Uterus (tissue), 4 donors: ENCODE data around the gene MXRA8. TPM values are rescaled to one million over a fixed set of nuclear protein-coding genes. Genes with fewer than 3 reads are reported as not detected.

Experiments used
- DNase-seq, 2 donors: peaks; one replicate each; pipeline ENCODE4 v3.0.0-alpha.2; 2019 to 2020
- H3K27ac ChIP-seq, 2 donors: fragments of 200-600 bp; sonication (generic); 1 replicate in 1 of 2; 2 replicates in 1 of 2; pipeline ENCODE4 v1.5.1; 2016 to 2018
- H3K27me3 ChIP-seq, 2 donors: fragments of 200-600 bp; sonication (generic); one replicate each; pipeline ENCODE4 v1.5.1; 2018 to 2019; ENCODE audit warnings: control low read depth in 1 of 2
- H3K36me3 ChIP-seq, 2 donors: fragments of 200-600 bp; sonication (generic); one replicate each; pipeline ENCODE4 v1.5.1; 2019; ENCODE audit warnings: control low read depth in 1 of 2
- H3K4me1 ChIP-seq, 2 donors: fragments of 200-600 bp; sonication (generic); one replicate each; pipeline ENCODE4 v1.5.1; 2018 to 2019; ENCODE audit warnings: control low read depth in 1 of 2
- H3K4me3 ChIP-seq, 2 donors: fragments of 200-600 bp; sonication (generic); 1 replicate in 1 of 2; 2 replicates in 1 of 2; pipeline ENCODE4 v1.5.1; 2018 to 2019; ENCODE audit warnings: mild to moderate bottlenecking in 1 of 2
- H3K9me3 ChIP-seq, 2 donors: fragments of 200-600 bp; sonication (generic); one replicate each; pipeline ENCODE4 v1.5.1; 2019; ENCODE audit warnings: control low read depth in 1 of 2
- POLR2A ChIP-seq, 2 donors: fragments of 450-650 bp; IDR thresholded peaks; one replicate each; pipeline ENCODE4 v1.6.1; 2016; ENCODE audit warnings: antibody characterized with exemption in 2 of 2, mild to moderate bottlenecking in 1 of 2, moderate library complexity in 1 of 2
- intact Hi-C: fragments of 100-400 bp; cut with DNase I; formaldehyde crosslinking; loops from one replicate; pipeline ENCODE4 v1.15.1; 2023; ENCODE audit warnings: low total_unique reads
- total RNA-seq, 4 donors: library from RNA; depleted of rRNA in 3 of 4; stranded (reverse); fragments of >200 nt in 3 of 4; gene quantifications; one replicate each; pipeline versions ENCODE4 v1.1.0 to v1.2.4, GENCODE V29; 2014 to 2023
- TF ChIP-seq, protein P1 (sequence below), 4 experiments: fragments of 200-600 bp in 2 of 4; fragments of 450-650 bp in 2 of 4; sonication (generic) in 2 of 4; IDR thresholded peaks; one replicate each; pipeline ENCODE4 v1.5.1; 2016 to 2019; ENCODE audit warnings: antibody characterized with exemption in 4 of 4, mild to moderate bottlenecking in 2 of 4, moderate library complexity in 1 of 4
- donor health status: DM: yes; HTN: yes; CAD: no.

Gene MXRA8
- total RNA-seq, 4 donors from 2014 or later, result 86.1 to 143 (median 117) TPM

DNA sequence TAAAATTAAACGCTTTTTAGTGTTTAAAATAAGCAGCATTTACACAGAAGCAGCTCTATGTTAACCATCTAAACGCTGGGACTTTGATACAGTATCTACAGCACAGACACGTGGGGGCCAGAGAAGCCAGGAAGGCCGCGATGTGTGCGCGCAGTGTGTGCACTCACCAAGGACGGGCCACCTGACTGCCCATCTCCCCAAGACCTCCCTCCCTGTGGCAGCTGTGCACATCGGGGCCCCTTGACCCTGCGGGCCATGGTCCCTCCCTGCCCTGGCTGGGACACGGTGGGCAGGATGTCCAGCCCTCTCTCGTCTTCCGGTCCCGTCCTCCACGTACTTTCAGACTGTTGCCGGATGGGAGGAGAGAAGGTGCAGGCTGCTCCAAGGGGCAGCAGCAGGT is 23.1 kb downstream of the MXRA8 start:
- H3K36me3 ChIP-seq, result no peaks in the 10 kb centered on the region
- DNase-seq, result no peak
- H3K4me3 ChIP-seq, result no peak overlapping the region
- H3K27ac ChIP-seq, result no peak overlapping the region
- no peak for TF ChIP-seq POLR2A (IDR thresholded peaks at IDR 0.05)
- TF ChIP-seq, protein P1, sequence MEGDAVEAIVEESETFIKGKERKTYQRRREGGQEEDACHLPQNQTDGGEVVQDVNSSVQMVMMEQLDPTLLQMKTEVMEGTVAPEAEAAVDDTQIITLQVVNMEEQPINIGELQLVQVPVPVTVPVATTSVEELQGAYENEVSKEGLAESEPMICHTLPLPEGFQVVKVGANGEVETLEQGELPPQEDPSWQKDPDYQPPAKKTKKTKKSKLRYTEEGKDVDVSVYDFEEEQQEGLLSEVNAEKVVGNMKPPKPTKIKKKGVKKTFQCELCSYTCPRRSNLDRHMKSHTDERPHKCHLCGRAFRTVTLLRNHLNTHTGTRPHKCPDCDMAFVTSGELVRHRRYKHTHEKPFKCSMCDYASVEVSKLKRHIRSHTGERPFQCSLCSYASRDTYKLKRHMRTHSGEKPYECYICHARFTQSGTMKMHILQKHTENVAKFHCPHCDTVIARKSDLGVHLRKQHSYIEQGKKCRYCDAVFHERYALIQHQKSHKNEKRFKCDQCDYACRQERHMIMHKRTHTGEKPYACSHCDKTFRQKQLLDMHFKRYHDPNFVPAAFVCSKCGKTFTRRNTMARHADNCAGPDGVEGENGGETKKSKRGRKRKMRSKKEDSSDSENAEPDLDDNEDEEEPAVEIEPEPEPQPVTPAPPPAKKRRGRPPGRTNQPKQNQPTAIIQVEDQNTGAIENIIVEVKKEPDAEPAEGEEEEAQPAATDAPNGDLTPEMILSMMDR (IDR thresholded peaks at IDR 0.05), result no peak
- no peaks in the 10 kb centered on the region for H3K27me3 ChIP-seq
- H3K9me3 ChIP-seq, result no peaks in the 10 kb centered on the region
- intact Hi-C loops, result no loop called here
- no peaks in the 10 kb centered on the region for H3K4me1 ChIP-seq

DNA sequence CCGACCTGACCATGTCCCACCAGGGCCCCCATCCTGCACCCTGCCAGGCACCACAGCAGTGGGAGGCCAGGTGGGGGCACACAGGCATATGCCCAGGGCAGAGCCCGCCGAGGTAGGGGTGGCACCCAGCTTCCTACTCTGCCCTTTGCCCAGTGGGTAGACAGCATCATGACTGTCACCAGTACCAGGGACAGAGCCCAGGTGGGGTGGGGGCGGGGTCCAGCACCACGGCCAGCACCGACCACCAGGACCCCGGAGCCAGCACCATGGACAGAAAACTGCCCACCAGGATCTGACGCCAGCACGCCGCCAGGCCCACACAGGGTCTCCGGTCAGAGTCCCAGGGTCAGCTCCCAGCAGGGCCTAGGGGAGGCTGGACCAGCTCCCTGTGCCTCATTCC is 23.5 kb downstream of the MXRA8 start:
- Histone ChIP-seq H3K4me1 (no peaks in the 10 kb centered on the region), H3K9me3 (no peaks in the 10 kb centered on the region), H3K27ac (no peak overlapping the region), H3K27me3 (no peaks in the 10 kb centered on the region), H3K4me3 (no peak overlapping the region), H3K36me3 (no peaks in the 10 kb centered on the region)
- TF ChIP-seq POLR2A (IDR thresholded peaks at IDR 0.05), result no peak
- TF ChIP-seq, protein P1 (IDR thresholded peaks at IDR 0.05), result no peak
- DNase-seq, result no peak
- intact Hi-C loops, result no loop called here

DNA sequence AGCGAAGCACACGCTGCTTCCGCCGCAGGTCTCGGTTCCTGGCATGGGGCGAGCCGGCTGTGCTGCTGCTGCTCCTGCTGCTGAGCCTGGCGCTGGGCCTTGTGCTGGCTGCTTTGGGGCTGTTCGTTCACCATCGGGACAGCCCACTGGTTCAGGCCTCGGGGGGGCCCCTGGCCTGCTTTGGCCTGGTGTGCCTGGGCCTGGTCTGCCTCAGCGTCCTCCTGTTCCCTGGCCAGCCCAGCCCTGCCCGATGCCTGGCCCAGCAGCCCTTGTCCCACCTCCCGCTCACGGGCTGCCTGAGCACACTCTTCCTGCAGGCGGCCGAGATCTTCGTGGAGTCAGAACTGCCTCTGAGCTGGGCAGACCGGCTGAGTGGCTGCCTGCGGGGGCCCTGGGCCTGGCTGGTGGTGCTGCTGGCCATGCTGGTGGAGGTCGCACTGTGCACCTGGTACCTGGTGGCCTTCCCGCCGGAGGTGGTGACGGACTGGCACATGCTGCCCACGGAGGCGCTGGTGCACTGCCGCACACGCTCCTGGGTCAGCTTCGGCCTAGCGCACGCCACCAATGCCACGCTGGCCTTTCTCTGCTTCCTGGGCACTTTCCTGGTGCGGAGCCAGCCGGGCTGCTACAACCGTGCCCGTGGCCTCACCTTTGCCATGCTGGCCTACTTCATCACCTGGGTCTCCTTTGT is 24.7 kb downstream of the MXRA8 start:
- TF ChIP-seq, protein P1 (IDR thresholded peaks at IDR 0.05), result no peak
- TF ChIP-seq POLR2A (IDR thresholded peaks at IDR 0.05), result no peak
- H3K36me3 ChIP-seq, result no peaks in the 10 kb centered on the region
- no peaks in the 10 kb centered on the region for H3K9me3 ChIP-seq
- no peaks in the 10 kb centered on the region for H3K4me1 ChIP-seq
- intact Hi-C loops, result no loop called here
- no peak overlapping the region for H3K27ac ChIP-seq
- DNase-seq, result no peak
- no peak overlapping the region for H3K4me3 ChIP-seq
- H3K27me3 ChIP-seq, result no peaks in the 10 kb centered on the region

DNA sequence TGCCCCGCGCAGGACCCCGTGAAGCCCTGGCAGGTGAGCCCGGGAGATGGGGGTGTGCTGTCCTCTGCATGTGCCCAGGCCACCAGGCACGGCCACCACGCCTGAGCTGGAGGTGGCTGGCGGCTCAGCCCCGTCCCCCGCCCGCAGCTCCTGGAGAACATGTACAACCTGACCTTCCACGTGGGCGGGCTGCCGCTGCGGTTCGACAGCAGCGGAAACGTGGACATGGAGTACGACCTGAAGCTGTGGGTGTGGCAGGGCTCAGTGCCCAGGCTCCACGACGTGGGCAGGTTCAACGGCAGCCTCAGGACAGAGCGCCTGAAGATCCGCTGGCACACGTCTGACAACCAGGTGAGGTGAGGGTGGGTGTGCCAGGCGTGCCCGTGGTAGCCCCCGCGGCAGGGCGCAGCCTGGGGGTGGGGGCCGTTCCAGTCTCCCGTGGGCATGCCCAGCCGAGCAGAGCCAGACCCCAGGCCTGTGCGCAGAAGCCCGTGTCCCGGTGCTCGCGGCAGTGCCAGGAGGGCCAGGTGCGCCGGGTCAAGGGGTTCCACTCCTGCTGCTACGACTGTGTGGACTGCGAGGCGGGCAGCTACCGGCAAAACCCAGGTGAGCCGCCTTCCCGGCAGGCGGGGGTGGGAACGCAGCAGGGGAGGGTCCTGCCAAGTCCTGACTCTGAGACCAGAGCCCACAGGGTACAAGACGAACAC is 25.4 kb downstream of the MXRA8 start:
- DNase-seq, result no peak
- intact Hi-C loops, result no loop called here
- TF ChIP-seq POLR2A (IDR thresholded peaks at IDR 0.05), result no peak
- TF ChIP-seq, protein P1 (IDR thresholded peaks at IDR 0.05), result no peak
- Histone ChIP-seq H3K4me1 (no peaks in the 10 kb centered on the region), H3K27ac (no peak overlapping the region), H3K36me3 (no peaks in the 10 kb centered on the region), H3K4me3 (no peak overlapping the region), H3K27me3 (no peaks in the 10 kb centered on the region), H3K9me3 (no peaks in the 10 kb centered on the region)

DNA sequence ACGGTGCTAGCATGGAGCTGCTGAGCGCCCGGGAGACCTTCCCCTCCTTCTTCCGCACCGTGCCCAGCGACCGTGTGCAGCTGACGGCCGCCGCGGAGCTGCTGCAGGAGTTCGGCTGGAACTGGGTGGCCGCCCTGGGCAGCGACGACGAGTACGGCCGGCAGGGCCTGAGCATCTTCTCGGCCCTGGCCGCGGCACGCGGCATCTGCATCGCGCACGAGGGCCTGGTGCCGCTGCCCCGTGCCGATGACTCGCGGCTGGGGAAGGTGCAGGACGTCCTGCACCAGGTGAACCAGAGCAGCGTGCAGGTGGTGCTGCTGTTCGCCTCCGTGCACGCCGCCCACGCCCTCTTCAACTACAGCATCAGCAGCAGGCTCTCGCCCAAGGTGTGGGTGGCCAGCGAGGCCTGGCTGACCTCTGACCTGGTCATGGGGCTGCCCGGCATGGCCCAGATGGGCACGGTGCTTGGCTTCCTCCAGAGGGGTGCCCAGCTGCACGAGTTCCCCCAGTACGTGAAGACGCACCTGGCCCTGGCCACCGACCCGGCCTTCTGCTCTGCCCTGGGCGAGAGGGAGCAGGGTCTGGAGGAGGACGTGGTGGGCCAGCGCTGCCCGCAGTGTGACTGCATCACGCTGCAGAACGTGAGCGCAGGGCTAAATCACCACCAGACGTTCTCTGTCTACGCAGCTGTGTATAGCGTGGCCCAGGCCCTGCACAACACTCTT is 26.2 kb downstream of the MXRA8 start:
- no peak overlapping the region for H3K27ac ChIP-seq
- no peaks in the 10 kb centered on the region for H3K9me3 ChIP-seq
- H3K4me1 ChIP-seq, result no peaks in the 10 kb centered on the region
- no peak for DNase-seq
- H3K27me3 ChIP-seq, result no peaks in the 10 kb centered on the region
- no peak overlapping the region for H3K4me3 ChIP-seq
- TF ChIP-seq, protein P1 (IDR thresholded peaks at IDR 0.05), result no peak
- TF ChIP-seq POLR2A (IDR thresholded peaks at IDR 0.05), result no peak
- no peaks in the 10 kb centered on the region for H3K36me3 ChIP-seq
- intact Hi-C loops, result no loop called here
